RKO (cell line): ENCODE measurements around the gene SLC45A1.
"Not testable (repeated sequence)": the region's sequence is repeated elsewhere in the genome, so short reads cannot be mapped to it uniquely, and the experiment has no call there.

ENCODE experiments used
- DNase-seq: peaks from one replicate; pipeline ENCODE4 v3.0.0-alpha.2; 2016; ENCODE audit warnings: low spot score

Gene SLC45A1

DNA sequence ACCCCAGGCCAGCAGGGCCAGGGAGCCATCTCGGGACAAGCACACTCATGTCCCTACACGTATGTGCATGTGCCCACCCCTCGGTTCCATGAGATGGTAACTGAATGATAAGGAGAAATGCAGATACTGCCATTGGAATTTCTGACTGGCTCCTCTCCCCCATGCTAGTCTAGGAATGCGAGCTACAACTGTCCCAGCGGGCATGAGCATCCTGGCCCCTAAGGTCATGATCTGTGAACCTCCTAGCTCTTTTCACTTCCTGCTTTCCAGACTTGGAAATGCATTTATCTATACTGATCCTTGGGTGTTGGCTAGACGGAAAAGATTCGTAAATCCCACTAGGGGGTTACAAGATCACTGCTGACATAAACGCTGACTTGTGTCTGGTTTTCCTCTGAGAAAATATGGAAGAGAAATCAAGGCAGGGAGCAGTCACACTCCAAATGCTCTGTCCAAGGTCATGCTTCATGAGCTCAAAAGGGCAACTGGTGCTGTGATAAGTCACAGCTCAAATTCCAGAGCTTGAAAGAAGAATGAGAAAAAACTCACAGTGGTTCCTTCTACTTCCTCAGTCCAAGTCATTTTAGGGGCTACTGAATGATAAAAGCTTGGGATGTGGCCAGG lies 49.8 kb downstream of the SLC45A1 start:
- no peak for DNase-seq

DNA sequence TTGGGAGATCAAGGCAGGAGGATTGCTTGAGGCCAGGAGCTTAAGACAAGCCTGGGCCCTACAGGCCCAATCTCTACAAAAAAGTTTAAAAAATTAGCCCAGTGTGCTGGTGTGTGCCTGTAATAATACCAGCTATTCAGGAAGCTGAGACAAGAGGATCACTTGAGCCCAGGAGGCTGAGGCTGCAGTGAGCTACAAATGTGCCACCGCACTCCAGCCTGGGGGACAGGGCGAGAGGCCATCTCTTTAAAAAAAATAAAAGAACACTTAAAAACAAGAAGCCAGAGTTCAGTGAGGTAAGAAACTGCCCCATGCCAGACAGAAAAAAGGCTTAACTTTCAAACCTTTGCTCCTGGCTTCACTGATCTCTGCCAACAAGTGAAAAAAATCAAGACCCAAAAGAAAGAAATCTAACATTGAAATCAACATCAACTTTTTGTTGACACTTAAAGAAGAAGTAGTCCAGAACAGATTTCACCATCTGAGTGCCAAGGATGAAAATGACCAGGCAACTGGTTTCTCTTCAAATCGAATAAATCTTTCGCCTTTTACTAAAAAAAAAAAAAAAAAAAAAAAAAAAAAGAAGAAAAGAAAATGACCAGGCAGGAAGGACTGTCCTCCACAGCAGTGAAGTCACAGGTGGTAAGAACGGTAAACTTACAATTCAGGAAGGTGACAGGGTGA lies 51.2 kb downstream of the SLC45A1 start:
- DNase-seq: no peak

DNA sequence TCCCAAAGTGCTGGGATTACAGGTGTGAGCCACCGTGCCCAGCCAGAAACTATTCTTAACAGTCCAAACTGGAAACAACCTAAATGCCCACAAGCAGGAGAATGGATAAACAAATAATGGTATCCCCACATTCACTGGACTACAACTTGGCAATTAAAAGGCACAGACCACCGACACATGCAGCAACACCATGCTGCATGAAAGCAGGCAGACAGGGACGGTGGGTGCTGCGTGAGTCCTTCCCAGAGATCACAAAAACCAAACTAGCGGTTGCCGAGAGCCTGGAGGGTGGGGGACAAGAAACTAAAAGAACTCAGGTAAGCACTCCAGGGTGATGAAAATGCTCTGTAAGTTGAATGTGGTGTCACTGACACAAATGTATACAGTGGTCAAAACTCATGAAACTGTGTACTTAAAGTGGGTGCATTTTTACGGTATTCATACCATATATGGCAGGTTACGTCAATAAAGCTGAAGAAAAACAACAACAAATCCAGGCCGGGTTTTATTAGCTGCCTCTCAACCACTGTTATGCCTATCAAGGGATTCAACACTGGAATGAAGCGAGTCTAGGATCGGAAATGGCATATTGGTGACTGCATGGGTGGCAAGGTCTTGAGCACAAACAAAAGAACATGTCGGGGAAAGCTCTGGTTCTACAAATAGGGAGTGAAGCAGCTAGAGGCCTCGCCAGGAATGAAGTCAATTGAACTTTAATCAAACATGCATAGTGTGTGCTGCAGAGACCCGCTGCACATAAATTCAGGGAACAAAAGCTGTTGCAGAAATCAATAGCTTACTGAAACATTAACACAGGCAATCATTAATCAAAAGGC lies 52.4 kb downstream of the SLC45A1 start:
- no peak for DNase-seq

DNA sequence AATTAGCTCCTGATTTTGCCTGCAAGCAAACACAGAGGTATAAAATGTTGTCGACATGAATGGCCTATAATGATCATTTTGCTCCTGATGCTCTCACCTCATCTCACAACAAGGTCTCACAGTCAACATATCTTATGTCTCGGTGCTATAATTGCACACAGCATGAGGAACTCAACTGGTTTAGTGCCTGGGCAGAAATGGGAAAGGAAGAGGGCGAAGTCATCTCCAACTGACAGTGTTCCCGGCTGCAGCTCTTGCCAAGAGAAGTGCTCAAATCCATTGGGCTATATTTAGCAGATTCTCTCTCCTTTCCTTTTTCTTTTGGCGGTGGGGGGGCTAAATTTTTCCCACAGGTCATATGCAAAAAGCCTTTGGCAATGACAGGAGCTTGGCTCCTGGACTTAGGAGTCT lies 53.0 kb downstream of the SLC45A1 start:
- DNase-seq: no peak

DNA sequence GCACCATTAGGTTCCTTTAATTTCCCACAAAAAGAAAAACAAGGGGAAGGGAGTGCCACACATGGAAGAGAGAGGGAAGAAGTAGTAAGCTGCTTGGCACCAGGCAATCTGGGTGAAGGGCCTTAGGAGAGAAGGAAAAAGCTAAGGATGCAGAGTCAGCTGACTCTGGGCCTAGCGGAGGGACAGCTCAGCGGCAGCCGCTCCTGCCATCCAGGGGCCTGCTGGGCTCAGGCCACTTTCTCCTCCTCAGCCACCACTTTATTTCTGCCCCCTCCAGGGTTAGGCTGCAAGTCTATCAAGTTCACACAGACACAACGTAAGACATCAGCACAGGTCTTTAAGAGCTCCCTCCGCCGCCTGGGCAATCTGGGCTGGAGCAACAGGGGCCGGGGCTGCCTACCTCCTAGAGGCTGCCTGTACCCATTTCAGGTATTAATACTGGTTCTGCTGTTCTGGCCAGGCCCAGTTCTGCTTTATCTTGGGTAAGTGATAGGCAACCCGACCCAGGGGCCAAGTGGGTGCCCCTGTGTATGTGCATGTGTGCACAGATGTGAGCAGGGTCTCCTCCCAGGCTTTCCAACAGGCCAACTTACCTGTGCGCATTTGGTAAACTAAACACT lies 53.6 kb downstream of the SLC45A1 start:
- DNase-seq: no peak

DNA sequence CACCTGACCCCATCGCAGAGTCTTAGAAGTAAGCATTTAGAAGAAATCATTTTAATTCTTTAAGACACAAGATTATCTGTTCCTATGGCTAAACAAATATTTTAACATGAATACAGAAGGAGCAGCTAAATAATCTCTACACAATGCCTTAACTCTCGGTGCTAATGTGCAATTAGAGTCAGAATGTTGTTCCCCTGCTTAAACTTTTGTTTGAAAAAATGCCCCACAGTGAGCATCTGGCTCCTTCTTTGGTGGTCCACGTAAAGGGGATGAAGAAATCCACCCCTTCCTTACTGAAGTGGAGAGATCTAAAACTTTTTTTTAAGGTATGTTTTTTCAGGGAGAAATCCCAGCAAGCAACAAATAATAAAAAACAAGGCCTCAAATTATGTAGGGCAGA lies 55.2 kb downstream of the SLC45A1 start:
- DNase-seq: no peak

DNA sequence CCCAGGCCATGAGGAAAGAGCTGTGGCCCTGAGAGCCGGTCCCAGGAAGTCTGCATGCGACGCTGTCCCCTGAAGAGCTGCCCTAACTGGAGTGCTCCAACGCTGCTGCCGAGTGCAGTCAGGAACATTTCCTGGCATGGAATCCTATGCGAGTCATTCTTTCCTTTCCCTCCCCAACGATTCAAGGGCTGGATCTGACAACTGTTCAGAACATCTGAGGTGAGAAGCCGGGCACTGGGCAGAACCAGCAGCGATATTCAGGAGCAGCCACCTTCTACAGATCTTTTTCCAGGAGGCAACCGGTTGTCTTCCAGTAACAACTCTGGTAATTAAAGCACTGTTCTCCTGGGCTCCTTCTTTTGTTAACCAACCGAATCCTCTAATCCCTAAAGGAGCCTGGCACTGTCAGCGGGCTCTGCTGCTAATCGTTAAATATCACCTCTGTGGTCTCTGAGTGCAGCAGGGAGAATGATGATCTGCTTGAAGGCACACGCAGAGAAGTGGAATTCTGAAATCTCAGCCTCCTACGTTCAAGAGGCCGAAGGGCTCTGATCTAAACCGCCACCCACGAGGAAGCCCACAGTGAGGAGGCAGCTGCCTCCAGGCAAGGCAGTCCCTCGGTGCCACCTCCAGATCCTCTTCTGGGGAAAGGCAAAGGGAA lies 55.8 kb downstream of the SLC45A1 start:
- no peak for DNase-seq

DNA sequence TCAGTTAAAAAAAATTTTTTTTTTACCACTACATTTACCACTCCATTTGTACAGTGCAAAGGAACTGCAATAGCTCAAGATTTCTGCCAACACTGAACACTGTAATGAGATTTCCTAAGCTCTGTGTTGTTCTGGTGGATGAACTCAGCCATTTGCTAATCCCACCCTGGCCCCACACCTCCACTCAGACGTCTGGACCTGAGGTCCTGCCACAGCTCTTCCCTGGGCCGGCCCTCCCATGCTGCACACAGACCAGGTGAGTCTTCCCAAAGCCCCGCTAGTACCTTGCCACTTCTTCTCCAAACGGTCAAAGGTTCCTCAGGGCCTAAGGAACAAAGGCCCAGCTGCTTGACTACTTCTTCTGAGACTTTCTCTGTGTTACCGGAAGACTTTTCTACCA lies 56.4 kb downstream of the SLC45A1 start:
- DNase-seq: no peak

DNA sequence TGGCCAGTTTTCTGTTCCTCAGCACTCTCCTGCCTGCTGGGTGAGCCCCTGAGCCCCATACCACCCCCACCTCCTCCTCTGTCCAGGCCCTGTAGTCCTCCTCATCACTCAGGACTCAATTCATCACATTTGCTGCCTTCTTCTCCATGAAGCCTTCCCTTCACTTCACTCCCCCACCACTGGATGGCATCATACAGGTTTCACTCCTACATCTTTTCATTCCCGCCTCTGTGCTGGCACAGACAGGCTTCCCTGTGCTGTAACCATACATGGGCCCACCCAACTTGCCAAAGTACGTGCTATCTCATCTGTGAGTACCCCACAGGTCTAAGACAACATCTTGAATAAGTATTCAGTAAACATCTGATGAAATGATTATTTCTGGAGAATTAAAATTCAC lies 56.9 kb downstream of the SLC45A1 start:
- peak; percentile 52 for DNase-seq

DNA sequence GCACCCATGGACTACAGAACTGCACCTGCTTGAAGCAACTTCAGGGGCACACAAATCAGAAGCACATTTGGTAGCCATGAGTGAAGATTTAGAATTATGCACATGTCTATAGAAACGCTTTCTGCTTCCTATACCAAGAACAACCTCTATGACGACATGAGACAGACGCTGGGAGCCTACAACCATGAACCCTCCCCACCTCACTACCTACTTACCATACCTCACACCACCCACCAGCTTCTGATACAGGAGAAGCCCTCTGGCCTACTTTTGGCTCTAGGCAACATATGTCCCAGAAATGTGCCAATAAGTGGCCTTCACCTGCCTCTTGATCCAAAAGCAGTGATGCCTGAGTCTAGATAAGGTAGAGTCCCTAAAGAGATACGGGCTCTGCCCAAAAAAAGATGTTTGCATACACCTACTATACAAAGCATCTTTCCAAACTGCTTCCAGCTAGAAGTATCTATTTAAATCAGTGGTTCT lies 58.5 kb downstream of the SLC45A1 start:
- no peak for DNase-seq

DNA sequence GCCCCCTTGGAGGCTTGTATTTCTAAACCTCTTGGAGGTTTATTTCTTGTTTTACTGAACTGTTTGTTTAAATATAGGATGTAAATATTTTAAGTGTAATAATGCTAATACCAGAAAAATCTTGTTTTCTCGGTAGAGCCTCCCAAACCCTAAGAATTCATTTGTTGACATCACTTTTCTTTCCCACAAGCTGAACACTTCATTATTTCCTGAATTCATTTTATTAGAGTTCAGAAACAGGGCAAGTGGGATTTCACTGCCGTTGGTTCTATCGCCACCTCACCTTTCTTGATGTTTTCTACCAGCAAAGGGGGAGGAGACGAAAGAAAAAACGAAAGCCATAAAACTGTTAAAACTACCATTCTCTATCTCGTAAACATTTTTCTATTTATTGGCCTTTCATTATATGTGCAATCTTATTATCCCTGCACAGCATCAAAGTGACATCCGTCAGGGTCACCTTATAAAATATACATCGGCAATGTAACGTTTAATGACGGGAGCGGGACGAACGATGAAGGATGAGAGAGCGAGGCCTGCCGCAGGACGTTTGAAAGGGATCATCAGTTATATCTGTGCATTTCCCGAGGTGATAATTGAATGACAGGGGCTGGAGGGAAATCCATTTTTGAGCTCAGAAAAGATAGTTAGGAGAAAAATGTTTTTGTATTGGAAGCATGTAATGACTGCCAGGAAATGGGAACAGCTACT lies 59.5 kb downstream of the SLC45A1 start:
- DNase-seq: no peak

DNA sequence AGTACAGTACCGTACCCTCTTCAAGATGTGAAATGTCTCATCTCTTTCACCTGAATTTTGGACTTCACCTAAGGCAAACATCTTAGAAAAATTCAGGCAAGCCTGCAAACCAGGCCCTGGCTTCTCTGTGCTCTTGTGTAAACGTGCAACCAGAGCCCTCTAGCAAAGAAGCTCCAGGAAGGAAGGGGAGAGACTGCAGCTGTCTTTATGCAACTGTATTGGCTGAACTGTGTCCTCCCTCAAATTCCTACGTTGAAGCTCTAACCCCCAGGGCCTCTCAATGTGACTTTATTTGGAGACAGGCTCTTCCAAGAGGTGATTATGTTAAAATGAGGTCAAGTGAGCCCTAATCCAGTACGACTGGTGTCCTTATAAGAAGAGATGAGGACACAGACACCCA lies 60.3 kb downstream of the SLC45A1 start:
- no peak for DNase-seq

DNA sequence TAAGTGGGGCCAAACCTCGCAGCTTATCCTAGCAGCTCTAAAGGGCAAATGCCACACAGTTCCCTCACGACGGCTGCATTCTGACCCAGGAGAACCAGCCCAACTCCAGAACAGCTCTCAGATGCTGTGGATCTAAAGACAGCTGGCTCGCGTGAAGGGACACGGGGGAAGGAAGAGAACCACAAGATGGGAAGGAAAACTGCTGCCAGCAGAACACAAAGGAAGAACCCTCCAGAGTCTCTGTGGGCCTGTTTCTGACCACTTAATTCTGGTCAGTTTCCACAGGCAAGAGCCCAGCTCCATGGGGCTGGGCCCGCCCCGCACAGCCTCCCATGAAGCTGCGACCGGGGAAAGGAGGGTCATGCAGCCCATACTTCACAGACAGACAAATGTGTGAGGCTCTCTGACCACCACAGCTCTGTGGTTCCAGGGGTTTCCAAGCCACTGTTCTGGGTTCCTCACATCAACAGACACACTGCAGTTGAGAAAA lies 61.1 kb downstream of the SLC45A1 start:
- DNase-seq: no peak

DNA sequence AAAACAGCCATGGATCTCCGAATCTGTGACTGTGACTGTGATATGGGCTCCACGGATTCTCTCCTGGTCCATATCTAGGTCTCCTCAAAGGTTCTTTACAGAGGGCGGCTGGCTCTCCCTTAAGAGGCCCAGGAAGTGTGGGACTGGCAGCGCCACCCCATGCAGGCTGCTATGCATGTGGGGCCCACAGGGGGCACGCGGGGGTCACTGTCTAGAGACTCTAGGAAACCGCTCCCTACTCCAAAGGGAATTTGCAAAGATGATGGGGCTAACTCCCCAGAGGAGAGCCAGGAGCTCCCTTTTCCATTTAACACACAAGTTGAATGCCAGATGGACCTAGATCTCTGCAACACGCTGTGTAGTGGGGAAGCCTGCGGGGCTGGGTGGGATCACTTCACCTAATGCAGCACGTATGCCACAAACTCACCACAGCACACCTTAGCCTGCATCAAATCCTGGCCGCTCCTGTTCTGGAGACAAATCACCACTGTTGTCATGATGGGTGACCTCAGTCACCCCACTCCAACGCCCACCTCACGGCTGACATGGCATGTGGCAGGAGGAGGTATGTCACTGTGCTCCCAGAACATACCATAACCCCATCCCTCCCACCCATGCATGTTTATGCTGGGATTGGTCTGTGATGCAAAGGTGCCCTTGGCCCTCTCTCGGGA lies 61.7 kb downstream of the SLC45A1 start:
- DNase-seq: no peak

DNA sequence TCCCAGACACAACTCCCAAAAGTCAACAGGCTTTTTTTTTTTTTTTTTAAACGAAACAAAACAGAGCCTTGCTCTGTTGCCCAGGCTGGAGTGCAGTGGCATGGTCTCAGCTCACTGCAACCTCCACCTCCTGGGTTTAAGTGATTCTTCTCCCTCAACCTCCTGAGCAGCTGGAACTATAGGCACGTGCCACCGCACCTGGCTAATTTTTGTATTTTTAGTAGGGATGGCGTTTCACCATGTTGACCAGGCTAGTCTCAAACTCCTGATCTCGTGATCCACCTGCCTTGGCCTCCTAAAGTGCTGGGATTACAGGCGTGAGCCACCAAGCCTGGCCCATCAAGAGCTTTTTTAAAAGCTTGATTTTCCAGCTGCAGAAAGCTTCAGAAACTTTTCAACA lies 62.4 kb downstream of the SLC45A1 start:
- DNase-seq: not testable (repeated sequence)

DNA sequence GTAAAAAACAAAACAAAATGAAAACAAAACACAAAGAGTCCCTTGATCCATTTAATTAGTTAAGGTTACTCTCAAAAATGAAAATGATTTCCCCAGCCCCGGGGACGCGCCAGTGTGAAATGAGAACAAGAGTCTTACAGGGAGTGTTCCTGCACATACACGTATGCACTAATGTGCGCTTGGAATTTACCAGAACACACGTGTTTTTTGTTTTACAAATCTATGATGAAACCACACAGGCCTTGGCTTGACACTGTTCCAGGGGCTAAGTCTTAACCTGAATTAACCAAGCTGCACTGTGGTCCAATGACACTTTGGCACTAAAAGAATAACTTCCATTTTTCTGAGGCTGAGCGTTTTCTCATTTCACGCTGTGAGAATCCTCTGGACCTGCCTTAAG lies 63.7 kb downstream of the SLC45A1 start:
- no peak for DNase-seq

DNA sequence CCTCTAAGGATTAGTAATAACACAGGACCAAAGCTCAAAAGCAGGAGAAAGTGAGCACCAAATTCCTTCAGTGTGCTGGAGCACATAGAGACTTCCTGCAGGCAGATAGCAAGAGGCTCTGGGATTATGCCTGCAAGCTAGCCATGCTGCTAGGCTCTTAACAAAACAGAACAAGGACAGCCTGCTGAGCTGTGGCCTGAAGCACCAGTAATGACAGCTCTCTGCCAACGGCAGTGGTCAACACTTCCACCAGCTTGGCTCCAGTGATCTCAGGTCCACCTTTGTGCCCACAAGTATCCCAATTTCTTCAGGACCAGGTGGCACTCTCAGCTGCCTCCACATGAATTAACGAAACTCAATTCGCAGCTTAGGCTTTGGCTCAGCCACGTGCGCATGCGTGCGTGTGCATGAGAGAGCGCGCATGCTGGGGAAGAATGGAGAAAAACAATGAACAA lies 64.2 kb downstream of the SLC45A1 start:
- DNase-seq: no peak

DNA sequence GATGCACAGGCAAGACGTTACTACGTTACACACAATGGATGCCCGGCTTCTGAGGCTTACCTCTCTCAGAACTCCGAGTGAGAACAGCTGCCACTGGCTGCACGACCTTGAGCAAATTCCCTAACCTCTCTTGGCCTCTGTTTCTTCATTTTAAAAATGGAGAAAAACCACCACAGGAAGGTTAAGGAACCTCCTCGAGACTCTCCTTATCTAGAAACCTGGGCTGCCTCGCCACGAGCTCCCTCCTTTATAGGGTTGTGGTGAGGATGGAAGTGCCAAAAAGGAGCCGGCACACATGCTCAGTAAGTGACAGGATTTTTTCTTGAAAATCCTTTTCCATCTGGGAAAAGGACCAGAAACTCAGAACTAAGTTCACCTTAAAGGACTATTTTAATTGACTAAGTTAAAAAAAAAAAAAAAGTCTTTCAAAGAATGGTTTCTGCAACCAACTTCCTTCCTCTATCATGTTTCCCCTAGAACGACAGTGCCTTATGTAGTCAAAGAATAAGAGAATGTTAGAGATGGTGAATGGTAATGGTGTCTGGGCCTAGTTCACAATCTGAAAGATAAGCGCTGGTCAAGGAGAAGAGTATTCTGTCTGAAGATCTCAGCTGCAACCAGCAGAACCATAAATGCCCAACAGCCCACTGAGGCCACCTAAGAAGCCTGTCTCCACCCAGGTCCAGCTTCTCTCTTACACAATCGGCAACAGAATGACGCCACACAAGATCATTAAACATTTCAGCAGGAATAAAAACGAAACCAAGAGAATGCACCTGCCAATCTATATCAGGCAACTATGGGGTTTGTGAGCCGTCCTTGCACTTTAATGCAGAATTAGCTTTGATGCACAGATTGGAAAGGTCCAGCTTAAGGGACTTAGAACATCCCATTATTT lies 64.9 kb downstream of the SLC45A1 start:
- DNase-seq: no peak

DNA sequence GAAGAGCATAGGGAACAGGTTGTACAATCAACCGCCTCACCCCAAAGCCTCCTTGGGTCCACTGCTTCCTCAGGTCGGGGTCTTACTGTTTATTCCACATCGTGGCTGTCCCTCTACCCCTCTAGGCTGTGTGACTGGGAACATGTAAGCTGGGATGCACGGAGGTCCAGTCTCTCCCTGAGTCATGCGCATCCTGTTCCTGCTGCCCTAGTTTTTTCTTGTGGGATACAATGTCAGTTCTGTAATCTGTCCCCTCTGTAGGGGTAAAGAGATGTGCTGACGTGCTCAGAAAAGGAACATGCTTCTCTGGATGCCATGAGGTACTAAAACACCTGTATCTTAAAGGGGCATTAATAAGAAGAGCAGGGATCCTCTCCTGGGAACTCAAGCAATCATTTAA lies 66.2 kb downstream of the SLC45A1 start:
- no peak for DNase-seq

DNA sequence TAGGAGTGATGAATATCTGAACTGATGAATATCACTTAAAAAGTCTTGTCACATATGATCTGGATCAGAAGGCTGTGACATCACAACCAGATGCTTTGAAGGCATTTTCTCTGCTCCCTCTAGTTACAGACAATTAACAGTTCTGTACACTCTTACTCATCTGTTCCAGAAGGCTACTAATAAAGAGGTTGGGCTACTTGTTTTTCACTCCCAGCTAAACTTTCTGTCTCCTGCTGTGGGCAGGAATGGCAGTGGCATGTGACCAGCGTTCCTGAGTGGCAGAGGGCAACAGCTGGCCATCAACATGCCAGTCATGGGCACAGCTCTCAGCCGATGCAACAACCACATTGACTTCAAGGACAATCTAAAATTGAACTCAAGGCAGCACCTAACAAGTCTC lies 66.7 kb downstream of the SLC45A1 start:
- DNase-seq: no peak
